WERI-Rb-1 (cell line): ENCODE results near the gene KRTAP5-9.
"Not testable (repeated sequence)": the region's sequence is repeated elsewhere in the genome, so short reads cannot be mapped to it uniquely, and the experiment has no call there.

Experiments used
- DNase-seq: peaks from one replicate; pipeline ENCODE4 v3.0.0-alpha.2; 2020
- H3K27ac ChIP-seq: fragments of 250-450 bp; sonication (Bioruptor Pico); 2 replicates; pipeline ENCODE4 v1.5.1; 2020; ENCODE audit warnings: mild to moderate bottlenecking, moderate library complexity
- H3K27me3 ChIP-seq: fragments of 250-450 bp; sonication (Bioruptor Pico); 2 replicates; pipeline ENCODE4 v1.5.1; 2021; ENCODE audit warnings: mild to moderate bottlenecking, low read depth, moderate library complexity; ENCODE audit not compliant: insufficient read depth, severe bottlenecking
- H3K36me3 ChIP-seq: fragments of 250-450 bp; sonication (Bioruptor Pico); 2 replicates; pipeline ENCODE4 v1.5.1; 2020; ENCODE audit warnings: mild to moderate bottlenecking, moderate library complexity
- H3K4me3 ChIP-seq: 2 replicates; pipeline ENCODE4 v1.5.1; 2011; ENCODE audit warnings: low read depth, mild to moderate bottlenecking, control low read depth, low read length
- H3K9me3 ChIP-seq: fragments of 250-450 bp; sonication (Bioruptor Pico); 2 replicates; pipeline ENCODE4 v1.5.1; 2021; ENCODE audit warnings: mild to moderate bottlenecking, moderate library complexity; ENCODE audit not compliant: severe bottlenecking
- TF ChIP-seq, protein P1 (sequence below): IDR thresholded peaks from 2 replicates; pipeline ENCODE4 v1.5.1; 2011; ENCODE audit warnings: low read depth, mild to moderate bottlenecking, control low read depth, inconsistent platforms, low read length

KRTAP5-9 gene

DNA sequence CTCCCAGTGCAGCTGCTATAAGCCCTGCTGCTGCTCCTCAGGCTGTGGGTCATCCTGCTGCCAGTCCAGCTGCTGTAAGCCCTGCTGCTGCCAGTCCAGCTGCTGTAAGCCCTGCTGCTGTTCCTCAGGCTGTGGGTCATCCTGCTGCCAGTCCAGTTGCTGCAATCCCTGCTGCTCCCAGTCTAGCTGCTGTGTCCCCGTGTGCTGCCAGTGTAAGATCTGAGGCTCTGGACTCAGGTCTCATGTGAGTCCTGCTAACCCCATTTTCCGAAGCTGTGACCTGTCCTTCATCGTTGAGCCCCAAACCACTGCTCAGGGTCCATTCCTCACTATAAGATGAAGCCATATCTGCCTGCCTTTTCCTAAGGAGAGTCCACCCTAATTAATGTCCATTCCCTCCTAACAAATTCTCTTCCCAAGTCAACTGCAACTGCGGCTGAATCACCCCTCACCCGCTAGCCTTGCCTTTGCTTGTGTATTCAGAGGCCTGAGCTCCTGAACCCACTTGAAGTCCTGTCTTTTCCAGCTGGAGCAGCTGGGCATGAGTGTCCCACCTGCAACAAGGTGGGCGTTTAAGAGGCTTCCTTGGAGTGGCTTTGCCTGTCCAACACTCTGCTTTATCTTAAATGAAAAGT, 20.5 kb upstream of the KRTAP5-9 start:
- H3K9me3 ChIP-seq = no peaks in the 10 kb centered on the region
- no peak for DNase-seq
- TF ChIP-seq, protein P1, sequence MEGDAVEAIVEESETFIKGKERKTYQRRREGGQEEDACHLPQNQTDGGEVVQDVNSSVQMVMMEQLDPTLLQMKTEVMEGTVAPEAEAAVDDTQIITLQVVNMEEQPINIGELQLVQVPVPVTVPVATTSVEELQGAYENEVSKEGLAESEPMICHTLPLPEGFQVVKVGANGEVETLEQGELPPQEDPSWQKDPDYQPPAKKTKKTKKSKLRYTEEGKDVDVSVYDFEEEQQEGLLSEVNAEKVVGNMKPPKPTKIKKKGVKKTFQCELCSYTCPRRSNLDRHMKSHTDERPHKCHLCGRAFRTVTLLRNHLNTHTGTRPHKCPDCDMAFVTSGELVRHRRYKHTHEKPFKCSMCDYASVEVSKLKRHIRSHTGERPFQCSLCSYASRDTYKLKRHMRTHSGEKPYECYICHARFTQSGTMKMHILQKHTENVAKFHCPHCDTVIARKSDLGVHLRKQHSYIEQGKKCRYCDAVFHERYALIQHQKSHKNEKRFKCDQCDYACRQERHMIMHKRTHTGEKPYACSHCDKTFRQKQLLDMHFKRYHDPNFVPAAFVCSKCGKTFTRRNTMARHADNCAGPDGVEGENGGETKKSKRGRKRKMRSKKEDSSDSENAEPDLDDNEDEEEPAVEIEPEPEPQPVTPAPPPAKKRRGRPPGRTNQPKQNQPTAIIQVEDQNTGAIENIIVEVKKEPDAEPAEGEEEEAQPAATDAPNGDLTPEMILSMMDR = no peak
- H3K27ac ChIP-seq = no peak overlapping the region
- H3K4me3 ChIP-seq = no peak overlapping the region
- H3K27me3 ChIP-seq = no peaks in the 10 kb centered on the region
- H3K36me3 ChIP-seq = no peaks in the 10 kb centered on the region

DNA sequence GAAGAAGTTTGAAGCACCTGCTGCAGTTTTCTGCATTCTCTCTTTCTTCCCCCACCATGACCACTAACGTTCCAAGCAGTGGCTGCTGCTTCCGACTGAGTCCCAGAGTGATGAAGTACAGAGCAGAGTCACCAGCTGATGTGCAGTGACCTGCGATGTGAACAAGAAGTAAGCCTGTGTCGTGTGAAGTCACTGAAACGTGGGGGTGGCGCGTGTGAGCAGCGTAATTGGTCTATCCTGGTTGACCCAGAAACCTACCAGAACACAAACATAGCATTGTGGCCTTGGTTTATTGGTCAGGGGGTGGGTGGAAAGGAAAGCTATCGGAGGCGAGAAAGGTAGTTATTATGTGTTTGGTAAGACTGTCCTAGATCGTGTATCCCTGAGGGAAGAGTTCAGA, 17.6 kb upstream of the KRTAP5-9 start:
- TF ChIP-seq, protein P1 = no peak
- Histone ChIP-seq H3K27ac (no peak overlapping the region), H3K27me3 (no peaks in the 10 kb centered on the region), H3K4me3 (no peak overlapping the region), H3K9me3 (no peaks in the 10 kb centered on the region), H3K36me3 (no peaks in the 10 kb centered on the region)
- no peak for DNase-seq

DNA sequence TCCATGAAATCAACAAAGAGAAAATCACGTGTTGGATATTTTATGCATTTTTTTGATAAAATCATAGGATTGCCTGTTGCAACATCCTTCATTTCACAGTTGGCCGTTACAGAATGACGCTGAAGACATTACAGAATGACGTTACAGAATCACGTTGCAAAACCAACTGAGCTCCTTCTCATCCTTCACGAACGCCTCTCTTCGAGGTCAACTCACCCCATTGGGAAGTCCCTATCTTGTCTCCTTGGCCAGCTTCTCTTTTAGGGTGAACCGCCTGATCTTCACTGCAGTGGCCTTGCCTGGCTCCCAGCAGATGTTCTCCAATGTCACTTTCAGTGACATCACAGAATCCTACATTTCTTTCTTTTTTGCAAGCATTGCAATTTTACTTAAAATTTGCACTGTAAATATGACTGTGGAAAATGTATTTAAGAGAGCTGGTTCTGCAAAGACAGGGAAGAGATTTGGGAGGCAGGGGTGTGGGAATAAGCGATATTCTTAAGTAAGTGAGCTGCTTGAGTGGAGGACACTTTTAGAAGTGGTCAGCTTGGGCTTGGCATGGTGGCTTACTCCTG, 16.1 kb upstream of the KRTAP5-9 start:
- Histone ChIP-seq H3K36me3 (no peaks in the 10 kb centered on the region), H3K4me3 (no peak overlapping the region), H3K27ac (no peak overlapping the region), H3K9me3 (no peaks in the 10 kb centered on the region), H3K27me3 (no peaks in the 10 kb centered on the region)
- TF ChIP-seq, protein P1 = no peak
- no peak for DNase-seq

DNA sequence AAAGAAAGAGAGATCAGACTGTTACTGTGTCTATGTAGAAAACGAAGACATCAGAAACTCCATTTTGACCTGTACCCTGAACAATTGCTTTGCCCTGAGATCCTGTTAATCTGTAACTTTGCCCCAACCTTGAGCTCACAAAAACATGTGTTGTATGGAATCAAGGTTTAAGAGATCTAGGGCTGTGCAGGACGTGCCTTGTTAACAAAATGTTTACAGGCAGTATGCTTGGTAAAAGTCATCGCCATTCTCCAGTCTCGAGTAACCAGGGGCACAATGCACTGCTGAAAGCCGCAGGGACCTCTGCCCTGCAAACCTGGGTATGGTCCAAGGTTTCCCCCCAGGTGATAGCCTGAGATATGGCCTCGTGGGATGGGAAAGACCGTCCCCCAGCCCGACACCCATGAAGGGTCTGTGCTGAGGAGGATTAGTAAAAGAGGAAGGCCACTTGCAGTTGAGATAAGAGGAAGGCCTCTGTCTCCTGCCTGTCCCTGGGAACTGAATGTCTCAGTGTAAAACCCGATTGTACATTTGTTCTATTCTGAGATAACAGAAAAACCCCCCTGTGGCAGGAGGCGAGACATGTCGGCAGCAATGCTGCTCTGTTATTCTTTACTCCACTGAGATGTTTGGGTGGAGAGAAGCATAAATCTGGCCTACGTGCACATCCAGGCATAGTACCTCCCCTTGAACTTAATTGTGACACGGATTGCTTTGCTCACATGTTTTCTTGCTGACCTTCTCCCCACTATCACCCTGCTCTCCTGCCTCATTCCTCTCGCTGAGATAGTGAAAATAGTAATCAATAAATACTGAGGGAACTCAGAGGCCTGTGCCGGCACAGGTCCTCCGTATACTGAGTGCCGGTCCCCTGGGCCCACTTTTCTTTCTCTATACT, 13.3 kb upstream of the KRTAP5-9 start:
- not testable (repeated sequence) for H3K4me3 ChIP-seq, DNase-seq, H3K27ac ChIP-seq, H3K36me3 ChIP-seq, H3K9me3 ChIP-seq, H3K27me3 ChIP-seq

DNA sequence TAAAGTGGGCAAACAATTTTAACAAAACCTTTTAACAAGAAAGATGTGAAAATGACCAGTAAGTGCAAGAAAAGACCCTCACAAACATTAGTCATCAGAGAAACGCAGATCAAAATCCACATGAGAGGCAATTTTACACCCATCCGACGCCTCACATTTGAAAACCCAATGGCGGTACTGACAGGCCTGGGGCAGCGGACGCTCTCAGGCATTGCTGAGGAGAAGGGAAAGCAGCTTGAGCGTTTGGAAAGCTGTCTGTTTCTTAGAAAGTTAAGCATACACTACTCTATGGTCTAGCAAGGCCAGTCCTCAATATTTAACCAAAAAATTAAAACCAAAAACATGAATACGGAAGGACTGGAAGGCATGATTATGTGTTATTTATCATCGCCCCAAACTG, 12.4 kb upstream of the KRTAP5-9 start:
- TF ChIP-seq, protein P1 = no peak
- DNase-seq = no peak
- H3K9me3 ChIP-seq = no peaks in the 10 kb centered on the region
- H3K4me3 ChIP-seq = no peak overlapping the region
- H3K27me3 ChIP-seq = no peaks in the 10 kb centered on the region
- no peaks in the 10 kb centered on the region for H3K36me3 ChIP-seq
- no peak overlapping the region for H3K27ac ChIP-seq

DNA sequence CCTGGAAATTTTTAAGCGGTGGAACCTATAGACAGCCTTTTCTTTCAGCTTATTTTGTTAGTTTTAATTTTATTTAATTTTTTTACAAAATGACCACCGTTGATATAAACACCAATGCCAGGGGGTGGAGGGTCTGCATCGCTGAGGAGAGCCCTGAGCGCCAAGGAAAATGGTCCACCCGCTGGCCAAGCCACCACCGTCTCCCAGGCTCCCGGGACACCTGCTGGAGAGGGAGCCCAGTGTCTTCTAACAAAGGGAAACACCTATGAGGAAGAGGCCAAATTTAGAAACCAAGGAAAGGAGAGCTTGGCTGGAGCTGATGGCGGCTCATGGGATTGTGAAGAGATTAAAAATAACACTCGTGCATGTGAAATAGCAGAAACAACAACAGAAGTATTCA, 10.7 kb upstream of the KRTAP5-9 start:
- H3K36me3 ChIP-seq = no peaks in the 10 kb centered on the region
- no peak overlapping the region for H3K27ac ChIP-seq
- H3K9me3 ChIP-seq = no peaks in the 10 kb centered on the region
- H3K27me3 ChIP-seq = no peaks in the 10 kb centered on the region
- TF ChIP-seq, protein P1 = no peak
- H3K4me3 ChIP-seq = no peak overlapping the region
- DNase-seq = no peak

DNA sequence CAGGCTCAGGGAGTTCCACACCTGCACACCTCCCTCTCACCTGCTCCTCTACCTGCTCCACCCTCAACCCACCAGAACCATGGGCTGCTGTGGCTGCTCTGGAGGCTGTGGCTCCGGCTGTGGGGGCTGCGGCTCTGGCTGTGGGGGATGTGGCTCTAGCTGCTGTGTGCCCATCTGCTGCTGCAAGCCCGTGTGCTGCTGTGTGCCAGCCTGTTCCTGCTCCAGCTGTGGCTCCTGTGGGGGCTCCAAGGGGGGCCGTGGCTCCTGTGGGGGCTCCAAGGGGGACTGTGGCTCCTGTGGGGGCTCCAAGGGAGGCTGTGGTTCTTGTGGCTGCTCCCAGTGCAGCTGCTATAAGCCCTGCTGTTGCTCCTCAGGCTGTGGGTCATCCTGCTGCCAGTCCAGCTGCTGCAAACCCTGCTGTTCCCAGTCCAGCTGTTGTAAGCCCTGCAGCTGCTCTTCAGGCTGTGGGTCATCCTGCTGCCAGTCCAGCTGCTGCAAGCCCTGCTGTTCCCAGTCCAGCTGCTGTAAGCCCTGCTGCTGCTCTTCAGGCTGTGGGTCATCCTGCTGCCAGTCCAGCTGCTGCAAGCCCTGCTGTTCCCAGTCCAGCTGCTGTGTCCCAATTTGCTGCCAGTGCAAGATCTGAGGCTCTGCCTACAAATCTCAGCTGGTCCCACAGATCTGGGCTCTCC, 10.1 kb upstream of the KRTAP5-9 start, which contains the start of gene KRTAP5-8:
TSS of gene KRTAP5-8 (plus strand) at position 49 of the 689 bp plus-strand sequence. CDS start at position 80, 31 bp downstream.
- not testable (repeated sequence) for H3K27me3 ChIP-seq, H3K9me3 ChIP-seq, H3K27ac ChIP-seq, H3K36me3 ChIP-seq, DNase-seq, H3K4me3 ChIP-seq
